Activated B cell treated with CpG ODN at 0.5 μM for 24 hours (primary cell): Measurements from ENCODE around the gene FAM163A. TPM values are rescaled to one million over a fixed set of nuclear protein-coding genes. Genes with fewer than 3 reads are reported as not detected.

Source experiments
- ATAC-seq: fragments of 200-7000 bp; cut with Tn5 transposase; one replicate; pipeline ENCODE4 v1.10.0; 2021; ENCODE audit warnings: low read depth, mild to moderate bottlenecking, moderate library complexity
- CTCF ChIA-PET: fragments of 350-600 bp; sonication (Branson Sonifier 250); formaldehyde crosslinking; loops from one replicate; lab custom pipeline; 2021; ENCODE audit warnings: antibody characterized with exemption; lab: Charles Lee
- POLR2A ChIA-PET: fragments of 350-600 bp; sonication (Branson Sonifier 250); formaldehyde crosslinking; loops from one replicate; lab custom pipeline; 2021; ENCODE audit warnings: antibody characterized with exemption; lab: Charles Lee
- DNase-seq: peaks from one replicate; pipeline ENCODE4 v3.0.0; 2022
- H3K27ac Mint-ChIP-seq: one replicate; pipeline ENCODE4 v1.8.0; 2020; ENCODE audit warnings: mixed read lengths
- H3K27me3 Mint-ChIP-seq: one replicate; pipeline ENCODE4 v1.8.0; 2021; ENCODE audit warnings: mixed read lengths
- H3K36me3 Mint-ChIP-seq: one replicate; pipeline ENCODE4 v1.8.0; 2021; ENCODE audit warnings: low read depth, mixed read lengths
- H3K4me1 Mint-ChIP-seq: one replicate; pipeline ENCODE4 v1.8.0; 2021; ENCODE audit warnings: mixed read lengths
- H3K4me3 Mint-ChIP-seq: one replicate; pipeline ENCODE4 v1.8.0; 2020; ENCODE audit warnings: mild to moderate bottlenecking, mixed read lengths
- H3K9me3 Mint-ChIP-seq: one replicate; pipeline ENCODE4 v1.8.0; 2020; ENCODE audit warnings: mixed read lengths
- intact Hi-C: fragments of 100-400 bp; cut with micrococcal nuclease; formaldehyde crosslinking; loops from one replicate; pipeline ENCODE4 v1.15.1; 2024
- total RNA-seq: library from RNA; stranded (reverse); gene quantifications from 2 replicates; pipeline ENCODE4 v1.2.3, GENCODE V29; 2022
- TF ChIP-seq, protein P1 (sequence below): fragments of 200-600 bp; IDR thresholded peaks from one replicate; pipeline ENCODE4 v1.8.0; 2022; ENCODE audit warnings: antibody characterized with exemption, mild to moderate bottlenecking

FAM163A gene
- total RNA-seq, 1 donor from 2014 or later = not detected

DNA sequence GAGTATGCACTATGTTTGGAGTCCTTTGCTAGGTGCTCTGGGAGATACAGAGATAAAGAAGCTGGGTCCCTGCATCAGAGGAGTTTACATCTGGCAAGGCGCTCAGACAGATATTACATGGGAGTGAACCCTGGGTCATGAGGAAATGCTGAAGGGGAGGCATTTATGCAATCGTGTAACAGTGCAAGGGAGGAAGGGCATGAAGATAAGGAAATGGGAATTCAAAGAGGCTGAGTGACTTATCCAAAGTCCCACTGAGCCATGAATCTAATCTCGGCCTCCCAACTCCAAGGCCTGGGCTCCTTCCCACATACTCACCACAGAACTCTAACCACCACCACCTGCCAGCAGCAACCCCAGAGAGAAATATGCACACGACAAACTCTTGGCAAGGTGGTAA is 51.6 kb downstream of the FAM163A start:
- ChIA-PET POLR2A (no interaction called here), CTCF (interaction anchor here (1.0 kb wide), 1 partner anchor 20 kb away, joined by 3 read pairs; no protein-coding TSS in a partner anchor)
- TF ChIP-seq, protein P1, sequence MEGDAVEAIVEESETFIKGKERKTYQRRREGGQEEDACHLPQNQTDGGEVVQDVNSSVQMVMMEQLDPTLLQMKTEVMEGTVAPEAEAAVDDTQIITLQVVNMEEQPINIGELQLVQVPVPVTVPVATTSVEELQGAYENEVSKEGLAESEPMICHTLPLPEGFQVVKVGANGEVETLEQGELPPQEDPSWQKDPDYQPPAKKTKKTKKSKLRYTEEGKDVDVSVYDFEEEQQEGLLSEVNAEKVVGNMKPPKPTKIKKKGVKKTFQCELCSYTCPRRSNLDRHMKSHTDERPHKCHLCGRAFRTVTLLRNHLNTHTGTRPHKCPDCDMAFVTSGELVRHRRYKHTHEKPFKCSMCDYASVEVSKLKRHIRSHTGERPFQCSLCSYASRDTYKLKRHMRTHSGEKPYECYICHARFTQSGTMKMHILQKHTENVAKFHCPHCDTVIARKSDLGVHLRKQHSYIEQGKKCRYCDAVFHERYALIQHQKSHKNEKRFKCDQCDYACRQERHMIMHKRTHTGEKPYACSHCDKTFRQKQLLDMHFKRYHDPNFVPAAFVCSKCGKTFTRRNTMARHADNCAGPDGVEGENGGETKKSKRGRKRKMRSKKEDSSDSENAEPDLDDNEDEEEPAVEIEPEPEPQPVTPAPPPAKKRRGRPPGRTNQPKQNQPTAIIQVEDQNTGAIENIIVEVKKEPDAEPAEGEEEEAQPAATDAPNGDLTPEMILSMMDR = no peak
- H3K4me3 Mint-ChIP-seq = no peak overlapping the region
- peaks cover 4% of the 10 kb centered on the region for H3K27me3 Mint-ChIP-seq
- no peaks in the 10 kb centered on the region for H3K9me3 Mint-ChIP-seq
- no peak for DNase-seq
- intact Hi-C loops = no loop called here
- H3K4me1 Mint-ChIP-seq = no peaks in the 10 kb centered on the region
- no peaks in the 10 kb centered on the region for H3K36me3 Mint-ChIP-seq
- H3K27ac Mint-ChIP-seq = no peak overlapping the region
- no peak for ATAC-seq

DNA sequence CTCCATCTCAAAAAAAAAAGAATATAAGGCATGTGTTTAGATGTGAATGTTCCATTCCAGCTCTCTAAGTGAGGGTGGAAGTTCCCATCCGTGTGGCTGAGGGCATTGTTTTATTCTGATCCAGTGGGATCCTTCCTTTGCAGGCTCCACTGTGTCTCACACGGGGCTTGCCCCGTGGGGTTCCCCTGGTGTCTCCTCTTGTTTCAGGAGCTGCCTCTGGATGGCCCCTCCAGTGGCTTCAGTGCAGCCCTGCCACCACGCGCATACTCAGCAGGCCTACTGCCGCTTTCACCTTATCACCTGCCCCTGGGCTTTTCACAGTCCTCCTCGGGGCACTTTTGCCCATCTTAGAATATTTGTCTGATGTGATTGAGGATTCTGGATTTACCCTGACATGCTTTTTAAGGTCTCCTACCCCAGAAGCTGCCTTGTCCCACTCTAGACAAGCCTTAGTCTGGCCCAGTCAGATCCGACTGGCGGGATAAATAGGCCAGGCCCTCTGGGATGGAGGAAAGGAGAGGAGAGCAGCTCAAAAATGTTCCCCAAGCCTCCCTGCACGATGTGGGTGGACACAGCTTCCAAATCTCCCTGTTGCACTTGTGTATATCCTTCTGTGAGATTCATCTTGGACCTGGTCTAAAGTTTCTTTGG is 55.2 kb downstream of the FAM163A start:
- Mint-ChIP-seq H3K4me1 (no peaks in the 10 kb centered on the region), H3K4me3 (no peak overlapping the region), H3K36me3 (no peaks in the 10 kb centered on the region), H3K9me3 (no peaks in the 10 kb centered on the region), H3K27ac (no peak overlapping the region), H3K27me3 (no peaks in the 10 kb centered on the region)
- TF ChIP-seq, protein P1 = no peak
- ChIA-PET POLR2A (no interaction called here), CTCF (no interaction called here)
- ATAC-seq (no peak), DNase-seq (no peak)
- intact Hi-C loops = no loop called here

DNA sequence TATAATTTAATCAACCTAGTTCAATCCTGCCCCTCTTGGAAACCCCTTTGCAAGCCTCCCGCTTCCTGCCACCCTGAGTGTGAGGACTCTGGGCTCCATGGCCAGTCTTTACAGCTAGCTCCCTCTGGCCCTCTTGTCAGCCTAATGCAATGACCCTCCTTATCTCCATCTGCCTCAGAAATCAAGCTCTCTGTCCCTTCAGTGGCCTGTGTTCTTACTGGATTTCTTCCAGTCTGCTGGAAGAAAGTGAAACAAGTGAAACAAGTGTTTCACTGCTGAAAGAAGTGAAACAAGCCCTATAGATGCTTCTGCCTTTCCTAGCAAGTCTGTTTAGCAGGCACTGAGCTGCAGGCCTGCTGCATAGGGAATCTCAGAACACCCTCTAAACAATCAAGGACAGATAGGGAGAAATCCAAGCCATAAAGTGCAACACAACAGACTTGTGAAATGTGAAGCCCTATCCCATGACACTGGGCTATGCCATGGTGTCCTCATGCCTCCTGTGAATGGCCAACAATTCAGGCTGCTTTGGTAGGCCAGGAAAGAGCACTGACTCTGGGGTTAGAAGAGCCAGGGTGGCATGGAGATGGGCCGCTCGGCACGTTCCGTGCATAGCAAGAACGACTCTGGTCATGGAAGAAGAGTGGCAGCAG is 55.9 kb downstream of the FAM163A start:
- no peak for DNase-seq
- no peaks in the 10 kb centered on the region for H3K9me3 Mint-ChIP-seq
- TF ChIP-seq, protein P1 = no peak
- H3K36me3 Mint-ChIP-seq = no peaks in the 10 kb centered on the region
- H3K27ac Mint-ChIP-seq = no peak overlapping the region
- ChIA-PET CTCF (interaction anchor here (1.3 kb wide), 1 partner anchor 11 kb away, joined by 3 read pairs; no protein-coding TSS in a partner anchor), POLR2A (no interaction called here)
- H3K27me3 Mint-ChIP-seq = no peaks in the 10 kb centered on the region
- no peaks in the 10 kb centered on the region for H3K4me1 Mint-ChIP-seq
- intact Hi-C loops = no loop called here
- H3K4me3 Mint-ChIP-seq = no peak overlapping the region
- ATAC-seq = no peak

DNA sequence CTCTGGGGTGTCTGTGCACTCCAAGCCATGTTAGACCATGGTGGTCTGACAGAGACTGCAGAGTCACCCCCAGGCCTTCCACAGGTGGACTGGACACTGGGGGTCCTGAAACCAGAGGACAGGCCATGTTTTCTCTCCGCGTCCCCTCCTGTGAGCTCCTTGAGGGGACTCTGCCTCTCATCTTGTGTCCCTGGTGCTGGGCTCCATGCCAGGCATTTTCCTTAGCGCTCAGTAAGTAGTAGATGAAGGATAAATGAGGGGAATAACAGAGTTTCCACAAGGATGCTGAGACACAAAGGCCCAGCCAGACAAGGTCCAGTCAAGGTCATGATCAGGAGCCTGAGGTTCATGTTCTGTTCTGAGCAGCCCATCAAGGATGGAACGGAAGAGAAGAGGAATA is 57.4 kb downstream of the FAM163A start:
- intact Hi-C loops = no loop called here
- TF ChIP-seq, protein P1 = no peak
- no peak for ATAC-seq
- H3K4me3 Mint-ChIP-seq = no peak overlapping the region
- H3K4me1 Mint-ChIP-seq = no peaks in the 10 kb centered on the region
- no peaks in the 10 kb centered on the region for H3K9me3 Mint-ChIP-seq
- H3K27ac Mint-ChIP-seq = no peak overlapping the region
- ChIA-PET POLR2A (no interaction called here), CTCF (interaction anchor here (1.3 kb wide), 1 partner anchor 9 kb away, joined by 5 read pairs; no protein-coding TSS in a partner anchor)
- peaks cover 6% of the 10 kb centered on the region for H3K27me3 Mint-ChIP-seq
- DNase-seq = no peak
- no peaks in the 10 kb centered on the region for H3K36me3 Mint-ChIP-seq

DNA sequence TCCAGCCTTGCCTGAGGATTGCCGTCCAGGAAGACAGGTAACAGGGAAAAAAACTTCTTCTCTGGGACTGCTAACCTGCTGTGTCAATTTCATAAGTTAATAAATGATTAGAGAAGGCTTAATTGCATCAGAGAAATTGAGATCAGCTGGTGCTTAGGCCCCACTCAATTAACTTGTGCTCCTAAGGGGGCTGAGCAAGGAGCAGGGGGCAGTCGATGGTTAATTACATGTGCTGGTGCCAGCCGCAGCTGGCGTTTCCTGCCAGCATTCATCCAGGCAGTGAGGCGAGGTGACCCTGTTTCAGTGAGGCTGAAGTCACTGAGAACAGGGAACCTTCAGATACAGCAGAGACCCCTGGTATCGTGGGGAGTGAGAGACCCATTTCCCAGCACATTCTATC is 60.0 kb downstream of the FAM163A start:
- Mint-ChIP-seq H3K27me3 (peaks cover 11% of the 10 kb centered on the region), H3K27ac (no peak overlapping the region), H3K4me3 (no peak overlapping the region), H3K4me1 (no peaks in the 10 kb centered on the region), H3K36me3 (no peaks in the 10 kb centered on the region), H3K9me3 (no peaks in the 10 kb centered on the region)
- POLR2A ChIA-PET = no interaction called here
- ATAC-seq (no peak), DNase-seq (no peak)
- CTCF ChIA-PET = no interaction called here
- intact Hi-C loops = no loop called here
- TF ChIP-seq, protein P1 = no peak
